Measurements from ENCODE around the gene SHLD1. TPM values are rescaled to one million over a fixed set of nuclear protein-coding genes. Genes with fewer than 3 reads are reported as not detected.

Gene SHLD1
- total and polyA plus RNA-seq, 12 donors: 3.2 to 8.5 (median 4.8) TPM

DNA sequence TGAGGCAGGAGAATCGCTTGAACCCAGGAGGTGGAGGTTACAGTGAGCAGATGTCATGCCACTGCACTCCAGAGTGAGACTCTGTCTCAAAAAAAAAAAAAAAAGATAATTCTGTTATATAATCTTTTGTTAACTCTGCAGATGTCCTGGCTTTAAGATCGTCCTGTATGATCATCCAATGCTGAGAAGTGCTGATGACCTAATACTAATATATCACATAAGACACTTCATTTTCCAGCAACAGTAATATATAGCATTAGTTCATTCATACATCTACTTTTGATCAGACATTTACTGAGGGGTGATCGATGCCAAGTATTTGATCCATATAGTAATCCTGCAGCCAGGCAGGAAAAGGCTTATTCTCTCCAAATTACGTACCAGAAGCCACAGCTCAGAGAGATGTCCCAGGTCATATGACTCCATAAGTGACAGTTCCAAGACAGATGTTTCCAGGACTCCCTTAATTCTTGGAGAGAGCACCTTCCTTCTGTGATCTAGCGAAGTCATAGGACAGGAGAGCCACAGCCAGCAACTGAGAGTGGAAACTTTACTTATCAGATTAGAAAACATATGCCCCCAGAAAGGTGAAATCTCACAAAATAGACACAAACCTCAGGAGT, 60.7 kb downstream of the SHLD1 start:
- WGBS, 2 donors: 82 to 87% methylated on average over 5 of the region's 5 CpGs
- Histone ChIP-seq H3K36me3 (no peaks in the 10 kb centered on the region), H3K4me1 (peaks cover 0 to 8% (median 0%) of the 10 kb centered on the region in 9 donors), H3K4me3 (no peak overlapping the region), H3K27ac (no peak overlapping the region), H3K9me3 (no peaks in the 10 kb centered on the region), H3K27me3 (no peaks in the 10 kb centered on the region)
- intact Hi-C loops (cut with DNase I): loop anchor here in 2 of 10 donors (10.0 kb wide), 3 partner anchors 114 to 264 kb away; no protein-coding TSS in a partner anchor
- DNase-seq (no peak), ATAC-seq (no peak)
- TF ChIP-seq, protein P1, sequence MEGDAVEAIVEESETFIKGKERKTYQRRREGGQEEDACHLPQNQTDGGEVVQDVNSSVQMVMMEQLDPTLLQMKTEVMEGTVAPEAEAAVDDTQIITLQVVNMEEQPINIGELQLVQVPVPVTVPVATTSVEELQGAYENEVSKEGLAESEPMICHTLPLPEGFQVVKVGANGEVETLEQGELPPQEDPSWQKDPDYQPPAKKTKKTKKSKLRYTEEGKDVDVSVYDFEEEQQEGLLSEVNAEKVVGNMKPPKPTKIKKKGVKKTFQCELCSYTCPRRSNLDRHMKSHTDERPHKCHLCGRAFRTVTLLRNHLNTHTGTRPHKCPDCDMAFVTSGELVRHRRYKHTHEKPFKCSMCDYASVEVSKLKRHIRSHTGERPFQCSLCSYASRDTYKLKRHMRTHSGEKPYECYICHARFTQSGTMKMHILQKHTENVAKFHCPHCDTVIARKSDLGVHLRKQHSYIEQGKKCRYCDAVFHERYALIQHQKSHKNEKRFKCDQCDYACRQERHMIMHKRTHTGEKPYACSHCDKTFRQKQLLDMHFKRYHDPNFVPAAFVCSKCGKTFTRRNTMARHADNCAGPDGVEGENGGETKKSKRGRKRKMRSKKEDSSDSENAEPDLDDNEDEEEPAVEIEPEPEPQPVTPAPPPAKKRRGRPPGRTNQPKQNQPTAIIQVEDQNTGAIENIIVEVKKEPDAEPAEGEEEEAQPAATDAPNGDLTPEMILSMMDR (IDR thresholded peaks at IDR 0.05): no peak

DNA sequence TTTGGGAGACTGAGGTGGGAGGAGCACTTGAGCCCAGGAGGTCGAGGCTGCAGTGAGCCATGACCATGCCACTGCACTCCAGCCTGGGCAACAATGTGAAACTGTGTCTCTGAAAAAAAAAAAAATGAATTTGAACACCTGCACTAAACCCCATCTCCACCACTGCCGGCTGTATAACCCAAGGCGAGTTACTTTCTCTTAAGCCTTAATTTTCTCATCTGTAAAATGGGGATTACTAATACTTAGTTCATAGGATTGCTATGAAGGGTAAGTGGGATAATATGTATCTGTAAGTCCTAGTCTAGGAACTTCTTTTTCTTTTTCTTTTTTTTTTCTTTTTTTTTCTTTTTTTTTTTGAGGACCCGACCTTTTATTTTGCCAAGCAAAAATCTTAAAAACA, 61.5 kb downstream of the SHLD1 start:
- TF ChIP-seq, protein P1 (IDR thresholded peaks at IDR 0.05): no peak
- DNase-seq (no peak), ATAC-seq (no peak)
- H3K27ac ChIP-seq: no peak overlapping the region
- WGBS, 2 donors: 98 to 99% methylated on average over 4 of the region's 4 CpGs
- intact Hi-C loops (cut with DNase I): loop anchor here in 2 of 10 donors (10.0 kb wide), 3 partner anchors 113 to 263 kb away; no protein-coding TSS in a partner anchor
- H3K27me3 ChIP-seq: no peaks in the 10 kb centered on the region
- no peak overlapping the region for H3K4me3 ChIP-seq
- H3K36me3 ChIP-seq: no peaks in the 10 kb centered on the region
- no peaks in the 10 kb centered on the region for H3K9me3 ChIP-seq
- H3K4me1 ChIP-seq: peaks cover 0 to 6% (median 0%) of the 10 kb centered on the region in 9 donors

DNA sequence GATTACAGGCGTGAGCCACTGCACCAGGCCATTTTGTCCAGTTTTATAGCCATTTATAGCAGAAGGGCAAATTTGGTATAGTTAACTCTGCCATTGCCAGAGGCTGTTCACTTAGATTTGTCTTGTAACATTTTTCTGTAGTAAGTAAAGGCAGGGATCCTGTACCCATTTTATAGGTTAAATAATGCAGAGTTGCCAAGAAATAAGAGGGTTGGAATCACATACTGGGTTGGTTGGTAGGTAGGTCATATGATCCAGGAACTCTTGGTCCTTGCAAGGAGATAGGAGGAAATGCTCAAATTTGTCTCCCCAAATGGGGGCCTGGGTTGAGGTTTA, 68.1 kb downstream of the SHLD1 start:
- intact Hi-C loops (cut with DNase I): loop anchor here in 2 of 10 donors (10.0 kb wide), 3 partner anchors 106 to 256 kb away; no protein-coding TSS in a partner anchor
- Histone ChIP-seq H3K27ac (no peak overlapping the region), H3K4me3 (no peak overlapping the region), H3K36me3 (no peaks in the 10 kb centered on the region), H3K27me3 (no peaks in the 10 kb centered on the region), H3K4me1 (peaks cover 0 to 19% (median 9%) of the 10 kb centered on the region in 9 donors), H3K9me3 (no peaks in the 10 kb centered on the region)
- TF ChIP-seq, protein P1 (IDR thresholded peaks at IDR 0.05): no peak
- DNase-seq (no peak), ATAC-seq (no peak)
- WGBS, 2 donors: 80 to 87% methylated on average over 1 of the region's 1 CpG

GRCh38 chr20:5820738-5821137, 70.5 kb downstream of the SHLD1 start:
- H3K4me3 ChIP-seq: no peak overlapping the region
- 77 to 93% methylated on average over 1 of the region's 1 CpG for WGBS, 2 donors
- intact Hi-C loops (cut with DNase I): loop anchor here in 3 of 10 donors (10.0 kb wide), 3 partner anchors 64 to 114 kb away; no protein-coding TSS in a partner anchor

More at GRCh38 chr20:5820738-5821137, 70.5 kb downstream of the SHLD1 start:
- DNase-seq (no peak), ATAC-seq (no peak)
- no peak overlapping the region for H3K27ac ChIP-seq
- TF ChIP-seq, protein P1 (IDR thresholded peaks at IDR 0.05): no peak
- peaks cover 0 to 24% (median 9%) of the 10 kb centered on the region in 9 donors for H3K4me1 ChIP-seq
- H3K27me3 ChIP-seq: no peaks in the 10 kb centered on the region
- no peaks in the 10 kb centered on the region for H3K9me3 ChIP-seq
- H3K36me3 ChIP-seq: no peaks in the 10 kb centered on the region
